PC-9 (cell line): ENCODE data around the gene ZSCAN5A. TPM values are rescaled to one million over a fixed set of nuclear protein-coding genes. Genes with fewer than 3 reads are reported as not detected.
"Not testable (repeated sequence)": the region's sequence is repeated elsewhere in the genome, so short reads cannot be mapped to it uniquely, and the experiment has no call there.

ENCODE experiments used
- BruUV-seq: library from RNA; stranded (reverse); fragments of 400-500 nt; replicated peaks from 2 replicates; lab custom pipeline; 2021; lab: Mats Ljungman, UMichigan
- CTCF ChIA-PET: fragments of 300-600 bp; sonication (Branson Sonifier 250); formaldehyde crosslinking; loops from one replicate; lab custom pipeline; 2022; ENCODE audit warnings: antibody characterized with exemption; lab: Charles Lee
- POLR2A ChIA-PET: fragments of 300-600 bp; sonication (Branson Sonifier 250); formaldehyde crosslinking; loops from one replicate; lab custom pipeline; 2022; ENCODE audit warnings: antibody characterized with exemption; ENCODE audit not compliant: unreplicated experiment; lab: Charles Lee
- DNase-seq, 2 experiments: peaks; one replicate each; pipeline versions ENCODE4 v3.0.0 to v3.0.0-alpha.2; 2015 to 2022; ENCODE audit warnings: mixed read lengths in 1 of 2
- H2AFZ ChIP-seq: fragments of 200-600 bp; sonication (generic); 2 replicates; pipeline ENCODE4 v1.8.1; 2017; ENCODE audit warnings: antibody characterized with exemption
- H3F3A ChIP-seq: fragments of 200-600 bp; sonication (generic); 2 replicates; pipeline ENCODE4 v1.8.1; 2017; ENCODE audit warnings: antibody characterized with exemption, mild to moderate bottlenecking, low read depth; ENCODE audit not compliant: insufficient read depth
- H3K27ac ChIP-seq: fragments of 200-600 bp; sonication (generic); 2 replicates; pipeline ENCODE4 v1.6.1; 2016; ENCODE audit warnings: mixed run types
- H3K27me3 ChIP-seq: fragments of 200-600 bp; sonication (generic); 2 replicates; pipeline ENCODE4 v1.6.1; 2016; ENCODE audit warnings: low read depth, mixed run types; ENCODE audit not compliant: insufficient read depth
- H3K36me3 ChIP-seq: fragments of 200-600 bp; sonication (generic); 2 replicates; pipeline ENCODE4 v1.6.1; 2016; ENCODE audit warnings: low read depth, mixed run types
- H3K4me1 ChIP-seq: fragments of 200-600 bp; sonication (generic); replicated peaks from 2 replicates; pipeline ENCODE4 v1.6.1; 2016; ENCODE audit warnings: mixed run types; ENCODE audit not compliant: insufficient read depth
- H3K4me2 ChIP-seq: fragments of 200-600 bp; sonication (generic); 2 replicates; pipeline ENCODE4 v1.6.1; 2017; ENCODE audit warnings: mixed run types
- H3K4me3 ChIP-seq: fragments of 200-600 bp; sonication (generic); 2 replicates; pipeline ENCODE4 v1.6.1; 2016; ENCODE audit warnings: mixed run types
- H3K79me2 ChIP-seq: fragments of 200-600 bp; sonication (generic); 2 replicates; pipeline ENCODE4 v1.6.1; 2017; ENCODE audit warnings: low read depth, mixed run types
- H3K9me2 ChIP-seq: fragments of 200-600 bp; sonication (generic); 2 replicates; pipeline ENCODE4 v1.8.1; 2017; ENCODE audit warnings: mild to moderate bottlenecking; ENCODE audit not compliant: insufficient read depth
- H3K9me3 ChIP-seq: fragments of 200-600 bp; sonication (generic); 2 replicates; pipeline ENCODE4 v1.8.1; 2016; ENCODE audit warnings: low read depth; ENCODE audit not compliant: insufficient read depth
- H4K20me1 ChIP-seq: fragments of 200-600 bp; sonication (generic); 2 replicates; pipeline ENCODE4 v1.8.1; 2017; ENCODE audit not compliant: insufficient read depth
- EZH2 ChIP-seq: fragments of 200-600 bp; sonication (generic); IDR thresholded peaks from 2 replicates; pipeline ENCODE4 v1.8.0; 2017; ENCODE audit warnings: antibody characterized with exemption, low read depth
- intact Hi-C: fragments of 100-400 bp; cut with micrococcal nuclease; formaldehyde crosslinking; loops from one replicate; pipeline ENCODE4 v1.10.0; 2022; ENCODE audit not compliant: unreplicated experiment
- total RNA-seq: library from RNA; stranded (reverse); gene quantifications from 2 replicates; pipeline ENCODE4 v1.2.3, GENCODE V29; 2021
- TF ChIP-seq, protein P1 (sequence below): fragments of 200-600 bp; sonication (generic); conservative IDR thresholded peaks from 2 replicates; pipeline ENCODE4 v1.6.1; 2017; ENCODE audit warnings: mixed run types, antibody characterized with exemption, mild to moderate bottlenecking, moderate library complexity

The ZSCAN5A gene
- total RNA-seq, 1 experiment from 2014 or later: 20.5 TPM

DNA sequence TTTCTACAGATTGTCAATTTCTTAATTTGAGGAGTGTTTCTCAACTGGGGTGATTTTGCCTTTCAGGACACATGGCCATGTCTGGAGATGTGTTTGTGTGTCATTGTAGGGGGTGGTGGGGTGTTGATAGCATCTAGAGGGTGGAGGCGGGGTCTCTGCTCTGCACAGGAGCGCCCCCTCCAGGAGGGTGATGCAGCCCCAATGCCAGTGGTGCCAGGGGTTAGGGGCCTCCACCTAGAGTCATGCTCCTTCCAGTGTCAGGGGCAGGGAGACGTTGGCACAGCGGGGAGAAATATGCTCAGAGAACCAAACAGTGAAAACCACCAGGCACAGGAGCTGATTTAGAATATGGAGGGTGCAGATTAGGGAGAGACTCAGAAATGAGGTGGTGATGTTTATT lies 68.9 kb downstream of the ZSCAN5A start:
- H3K4me3 ChIP-seq, BruUV-seq, CTCF ChIA-PET, H3K4me2 ChIP-seq, H3K79me2 ChIP-seq, H2AFZ ChIP-seq, H3K9me2 ChIP-seq, DNase-seq, POLR2A ChIA-PET, H3K36me3 ChIP-seq, H4K20me1 ChIP-seq, H3K4me1 ChIP-seq, H3K9me3 ChIP-seq, H3K27me3 ChIP-seq, intact Hi-C loops, H3K27ac ChIP-seq, H3F3A ChIP-seq: not testable (repeated sequence)

DNA sequence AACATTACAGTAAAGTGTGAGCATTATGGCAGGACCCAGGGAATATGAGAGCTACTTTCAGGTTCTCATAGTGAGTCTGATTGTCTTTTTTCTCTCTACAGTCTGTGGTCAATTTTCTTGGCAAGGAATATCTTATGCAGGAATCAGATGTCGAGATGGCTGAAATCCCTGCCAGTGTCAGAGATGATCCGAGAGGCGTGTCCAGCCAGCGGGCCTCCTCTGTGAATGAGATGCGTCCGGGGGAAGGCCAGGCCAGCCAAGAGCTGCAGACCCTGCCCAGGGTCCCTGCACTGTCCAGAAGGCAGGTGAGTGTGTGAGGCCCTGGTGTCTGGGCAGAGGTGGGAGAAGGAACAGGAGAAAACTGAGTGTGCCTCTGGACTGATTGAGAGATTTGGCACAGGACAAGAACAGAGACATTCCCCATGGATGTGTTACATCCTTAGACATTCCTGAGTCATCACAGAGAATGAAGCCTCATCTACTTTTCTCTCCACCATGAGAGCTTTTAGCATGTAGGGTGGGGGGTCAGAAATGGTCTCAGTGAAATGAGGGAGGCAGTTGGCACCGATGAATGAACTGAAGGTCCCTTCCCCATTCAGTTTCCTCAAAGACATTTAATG lies 69.4 kb downstream of the ZSCAN5A start:
- no peak for TF ChIP-seq EZH2
- TF ChIP-seq, protein P1, sequence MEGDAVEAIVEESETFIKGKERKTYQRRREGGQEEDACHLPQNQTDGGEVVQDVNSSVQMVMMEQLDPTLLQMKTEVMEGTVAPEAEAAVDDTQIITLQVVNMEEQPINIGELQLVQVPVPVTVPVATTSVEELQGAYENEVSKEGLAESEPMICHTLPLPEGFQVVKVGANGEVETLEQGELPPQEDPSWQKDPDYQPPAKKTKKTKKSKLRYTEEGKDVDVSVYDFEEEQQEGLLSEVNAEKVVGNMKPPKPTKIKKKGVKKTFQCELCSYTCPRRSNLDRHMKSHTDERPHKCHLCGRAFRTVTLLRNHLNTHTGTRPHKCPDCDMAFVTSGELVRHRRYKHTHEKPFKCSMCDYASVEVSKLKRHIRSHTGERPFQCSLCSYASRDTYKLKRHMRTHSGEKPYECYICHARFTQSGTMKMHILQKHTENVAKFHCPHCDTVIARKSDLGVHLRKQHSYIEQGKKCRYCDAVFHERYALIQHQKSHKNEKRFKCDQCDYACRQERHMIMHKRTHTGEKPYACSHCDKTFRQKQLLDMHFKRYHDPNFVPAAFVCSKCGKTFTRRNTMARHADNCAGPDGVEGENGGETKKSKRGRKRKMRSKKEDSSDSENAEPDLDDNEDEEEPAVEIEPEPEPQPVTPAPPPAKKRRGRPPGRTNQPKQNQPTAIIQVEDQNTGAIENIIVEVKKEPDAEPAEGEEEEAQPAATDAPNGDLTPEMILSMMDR: no peak
- no peaks in the 10 kb centered on the region for H4K20me1 ChIP-seq
- H2AFZ ChIP-seq: no peak overlapping the region
- no peaks in the 10 kb centered on the region for H3K9me3 ChIP-seq
- H3K36me3 ChIP-seq: no peaks in the 10 kb centered on the region
- H3K4me3 ChIP-seq: no peak overlapping the region
- BruUV-seq: no TSS peak
- H3K79me2 ChIP-seq: no peaks in the 10 kb centered on the region
- POLR2A ChIA-PET: no interaction called here
- H3K4me1 ChIP-seq: no peaks in the 10 kb centered on the region
- no peak overlapping the region for H3K27ac ChIP-seq
- no peaks in the 10 kb centered on the region for H3F3A ChIP-seq
- no peaks in the 10 kb centered on the region for H3K27me3 ChIP-seq
- CTCF ChIA-PET: no interaction called here
- DNase-seq: no peak
- no peak overlapping the region for H3K4me2 ChIP-seq
- no peaks in the 10 kb centered on the region for H3K9me2 ChIP-seq
- intact Hi-C loops: no loop called here

DNA sequence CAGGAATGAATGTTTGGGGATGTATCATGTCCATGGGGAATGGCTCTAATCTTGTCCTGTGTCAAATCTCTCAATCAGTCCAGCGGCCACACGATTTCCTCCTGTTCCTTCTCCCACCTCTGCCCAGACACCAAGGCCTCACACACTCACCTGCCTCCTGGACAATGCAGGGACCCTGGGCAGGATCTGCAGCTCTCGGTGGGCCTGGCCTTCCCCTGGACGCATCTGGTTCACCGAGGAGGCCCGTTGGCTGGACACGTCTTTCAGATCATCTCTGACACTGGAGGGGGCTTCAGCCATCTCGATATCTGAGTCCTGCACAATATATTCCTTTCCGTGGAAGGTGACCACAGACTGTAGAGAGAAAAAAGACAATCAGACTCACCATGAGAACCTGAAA lies 91.2 kb downstream of the ZSCAN5A start:
- POLR2A ChIA-PET: no interaction called here
- Histone ChIP-seq H3K36me3 (no peaks in the 10 kb centered on the region), H3K4me3 (no peak overlapping the region), H3K27me3 (no peaks in the 10 kb centered on the region), H3K79me2 (no peaks in the 10 kb centered on the region), H4K20me1 (no peaks in the 10 kb centered on the region), H3K4me1 (no peaks in the 10 kb centered on the region), H3K9me3 (no peaks in the 10 kb centered on the region), H3K27ac (no peak overlapping the region), H3K4me2 (no peak overlapping the region), H2AFZ (no peak overlapping the region), H3F3A (no peaks in the 10 kb centered on the region), H3K9me2 (no peaks in the 10 kb centered on the region)
- no TSS peak for BruUV-seq
- CTCF ChIA-PET: no interaction called here
- TF ChIP-seq, protein P1: no peak
- TF ChIP-seq EZH2: no peak
- DNase-seq: no peak
- intact Hi-C loops: no loop called here

DNA sequence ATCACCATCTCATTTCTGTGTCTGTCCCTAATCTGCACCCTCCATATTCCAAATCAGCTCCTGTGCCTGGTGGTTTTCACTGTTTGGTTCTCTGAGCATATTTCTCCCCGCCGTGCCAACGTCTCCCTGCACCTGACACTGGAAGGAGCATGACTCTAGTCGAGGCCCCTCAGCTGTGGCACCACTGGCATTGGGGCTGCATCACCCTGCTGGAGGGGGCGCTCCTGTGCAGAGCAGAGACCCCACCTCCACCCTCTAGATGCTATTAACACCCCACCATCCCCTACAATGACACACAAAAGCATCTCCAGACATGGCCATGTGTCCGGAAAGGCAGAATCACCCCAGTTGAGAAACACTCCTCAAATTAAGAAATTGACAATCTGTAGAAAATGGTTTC lies 91.7 kb downstream of the ZSCAN5A start:
- H3K27ac ChIP-seq: no peak overlapping the region
- no peaks in the 10 kb centered on the region for H3K9me3 ChIP-seq
- no peaks in the 10 kb centered on the region for H3K4me1 ChIP-seq
- TF ChIP-seq, protein P1: no peak
- no peak for TF ChIP-seq EZH2
- H3F3A ChIP-seq: no peaks in the 10 kb centered on the region
- intact Hi-C loops: no loop called here
- H3K27me3 ChIP-seq: no peaks in the 10 kb centered on the region
- no peaks in the 10 kb centered on the region for H3K79me2 ChIP-seq
- H3K9me2 ChIP-seq: no peaks in the 10 kb centered on the region
- no peak for DNase-seq
- no TSS peak for BruUV-seq
- ChIA-PET CTCF (no interaction called here), POLR2A (no interaction called here)
- H3K4me2 ChIP-seq: no peak overlapping the region
- H3K4me3 ChIP-seq: no peak overlapping the region
- no peaks in the 10 kb centered on the region for H4K20me1 ChIP-seq
- no peak overlapping the region for H2AFZ ChIP-seq
- no peaks in the 10 kb centered on the region for H3K36me3 ChIP-seq
